ENCODE results near the gene NRG2. TPM values are rescaled to one million over a fixed set of nuclear protein-coding genes. Genes with fewer than 3 reads are reported as not detected.

Gene NRG2
- total and polyA plus RNA-seq, 8 donors, result 1.2 to 5.2 (median 3.0) TPM

- ATAC-seq, result no peak
- Histone ChIP-seq H3K27ac (no peak overlapping the region), H3K27me3 (no peaks in the 10 kb centered on the region), H3K9me3 (no peaks in the 10 kb centered on the region), H3K36me3 (no peaks in the 10 kb centered on the region), H3K4me1 (no peaks in the 10 kb centered on the region), H3K4me3 (no peak overlapping the region)
- no peak for DNase-seq
- intact Hi-C loops (cut with DNase I), result no loop called here
- no peak for TF ChIP-seq CTCF (IDR thresholded peaks at IDR 0.05)
- 83 to 84% methylated on average over 6 of the region's 6 CpGs for WGBS, 2 donors
- no peak for FAIRE-seq
Measured at GRCh38 chr5:139829471-139829870, 213.6 kb downstream of the NRG2 start.

DNA sequence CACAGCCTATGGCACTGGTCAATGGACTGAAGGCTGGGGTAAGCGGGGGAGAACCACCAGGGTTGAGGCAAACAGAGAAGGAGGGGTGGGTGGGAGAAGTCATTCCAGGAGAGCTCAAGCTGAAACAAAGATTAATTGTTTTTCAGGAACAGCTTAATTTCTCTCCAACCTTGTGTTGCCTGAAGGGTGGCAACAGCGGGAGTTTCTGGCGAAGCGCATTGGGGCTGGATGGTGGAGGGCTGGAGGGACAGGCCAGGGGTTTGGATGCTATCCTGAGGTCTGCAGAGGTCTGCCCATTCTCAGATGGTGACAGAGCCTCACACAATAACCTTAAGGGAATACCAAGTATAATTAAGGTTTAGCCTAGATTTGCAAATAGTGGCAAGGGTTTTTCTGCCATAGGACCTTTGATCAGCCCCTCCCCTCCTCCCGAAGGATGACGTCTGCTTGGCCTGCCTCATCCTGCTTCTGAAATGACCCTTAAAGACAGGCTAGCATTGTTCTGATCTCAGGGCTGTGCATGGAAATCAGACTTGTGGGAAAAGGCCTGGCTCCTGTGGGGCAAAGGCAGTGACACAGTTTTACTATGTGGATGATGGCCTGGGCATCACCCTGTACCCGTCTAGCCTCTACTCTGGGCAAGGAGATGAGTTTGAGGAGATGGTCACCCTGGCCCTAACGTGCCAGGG lies 214.7 kb downstream of the NRG2 start:
- WGBS, 2 donors, result 68 to 71% methylated on average over 8 of the region's 8 CpGs
- TF ChIP-seq CTCF (IDR thresholded peaks at IDR 0.05), result no peak
- Histone ChIP-seq H3K36me3 (no peaks in the 10 kb centered on the region), H3K4me1 (no peaks in the 10 kb centered on the region), H3K4me3 (no peak overlapping the region), H3K27me3 (no peaks in the 10 kb centered on the region), H3K27ac (no peak overlapping the region), H3K9me3 (no peaks in the 10 kb centered on the region)
- DNase-seq (no peak), FAIRE-seq (no peak), ATAC-seq (no peak)
- intact Hi-C loops (cut with DNase I), result no loop called here

DNA sequence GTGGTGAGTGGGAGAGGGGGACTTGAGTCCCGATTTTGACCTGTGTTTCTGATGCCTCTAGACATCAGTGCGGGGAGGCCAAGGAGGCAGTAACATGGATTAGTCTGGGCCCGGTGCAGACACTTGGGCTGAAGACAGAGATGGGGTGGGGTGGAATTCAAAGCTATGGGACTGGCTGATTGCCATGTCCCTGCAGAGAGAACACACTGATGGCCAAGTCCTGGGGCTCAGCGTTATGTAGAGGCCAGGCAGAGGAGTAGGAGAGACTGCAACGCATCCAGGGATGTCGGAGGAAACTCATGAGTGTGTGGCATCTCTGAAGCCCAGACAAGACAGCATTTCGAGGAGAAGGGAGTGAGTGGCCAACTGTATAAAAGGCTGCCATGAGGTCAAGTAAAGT lies 217.4 kb downstream of the NRG2 start:
- WGBS, 2 donors, result 80 to 91% methylated on average over 7 of the region's 7 CpGs
- no peak for TF ChIP-seq CTCF (IDR thresholded peaks at IDR 0.05)
- Histone ChIP-seq H3K27me3 (no peaks in the 10 kb centered on the region), H3K36me3 (no peaks in the 10 kb centered on the region), H3K4me3 (no peak overlapping the region), H3K4me1 (no peaks in the 10 kb centered on the region), H3K9me3 (no peaks in the 10 kb centered on the region), H3K27ac (no peak overlapping the region)
- no peak for DNase-seq
- intact Hi-C loops (cut with DNase I), result no loop called here
- no peak for FAIRE-seq
- no peak for ATAC-seq

DNA sequence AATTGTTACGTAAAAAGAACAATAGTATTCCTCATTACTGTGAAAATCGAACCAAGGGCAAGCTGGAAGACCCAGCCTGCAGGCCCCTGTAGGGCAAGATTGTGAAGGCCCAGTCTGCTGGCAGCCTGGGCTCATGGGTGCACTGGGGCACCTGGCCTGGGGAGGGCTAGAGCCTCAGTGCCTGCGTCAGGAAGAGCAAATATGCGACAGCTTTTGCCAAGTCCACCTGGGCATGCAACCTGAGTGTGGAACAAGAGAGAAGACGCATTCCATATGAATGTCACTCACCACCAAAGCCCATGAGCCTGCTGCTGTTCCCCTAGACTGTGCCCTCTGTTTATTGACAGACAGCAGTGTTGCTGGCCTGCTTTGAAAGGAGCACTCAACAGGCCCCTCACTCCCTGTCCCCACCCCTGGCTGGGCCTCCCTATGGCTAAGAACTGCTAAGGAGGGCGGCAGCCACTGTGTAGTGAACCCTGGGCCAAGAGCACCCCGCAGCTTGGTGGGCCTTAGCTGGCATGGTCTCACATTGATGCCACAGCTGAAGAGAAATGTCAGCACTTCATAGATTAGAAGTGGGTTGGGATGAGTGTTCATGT lies 219.2 kb downstream of the NRG2 start:
- Histone ChIP-seq H3K27me3 (no peaks in the 10 kb centered on the region), H3K36me3 (no peaks in the 10 kb centered on the region), H3K9me3 (no peaks in the 10 kb centered on the region), H3K4me3 (no peak overlapping the region), H3K4me1 (no peaks in the 10 kb centered on the region), H3K27ac (no peak overlapping the region)
- intact Hi-C loops (cut with DNase I), result no loop called here
- FAIRE-seq (no peak), ATAC-seq (no peak), DNase-seq (peak in 1 of 6 donors; percentile 33)
- whole genome bisulfite sequencing, 2 donors, result 87% methylated on average over 7 of the region's 7 CpGs
- no peak for TF ChIP-seq CTCF (IDR thresholded peaks at IDR 0.05)

Measured in pancreas (tissue), 10 donors.